Measurements from ENCODE around the gene PHOSPHO2.

The PHOSPHO2 gene, protein sequence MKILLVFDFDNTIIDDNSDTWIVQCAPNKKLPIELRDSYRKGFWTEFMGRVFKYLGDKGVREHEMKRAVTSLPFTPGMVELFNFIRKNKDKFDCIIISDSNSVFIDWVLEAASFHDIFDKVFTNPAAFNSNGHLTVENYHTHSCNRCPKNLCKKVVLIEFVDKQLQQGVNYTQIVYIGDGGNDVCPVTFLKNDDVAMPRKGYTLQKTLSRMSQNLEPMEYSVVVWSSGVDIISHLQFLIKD

DNA sequence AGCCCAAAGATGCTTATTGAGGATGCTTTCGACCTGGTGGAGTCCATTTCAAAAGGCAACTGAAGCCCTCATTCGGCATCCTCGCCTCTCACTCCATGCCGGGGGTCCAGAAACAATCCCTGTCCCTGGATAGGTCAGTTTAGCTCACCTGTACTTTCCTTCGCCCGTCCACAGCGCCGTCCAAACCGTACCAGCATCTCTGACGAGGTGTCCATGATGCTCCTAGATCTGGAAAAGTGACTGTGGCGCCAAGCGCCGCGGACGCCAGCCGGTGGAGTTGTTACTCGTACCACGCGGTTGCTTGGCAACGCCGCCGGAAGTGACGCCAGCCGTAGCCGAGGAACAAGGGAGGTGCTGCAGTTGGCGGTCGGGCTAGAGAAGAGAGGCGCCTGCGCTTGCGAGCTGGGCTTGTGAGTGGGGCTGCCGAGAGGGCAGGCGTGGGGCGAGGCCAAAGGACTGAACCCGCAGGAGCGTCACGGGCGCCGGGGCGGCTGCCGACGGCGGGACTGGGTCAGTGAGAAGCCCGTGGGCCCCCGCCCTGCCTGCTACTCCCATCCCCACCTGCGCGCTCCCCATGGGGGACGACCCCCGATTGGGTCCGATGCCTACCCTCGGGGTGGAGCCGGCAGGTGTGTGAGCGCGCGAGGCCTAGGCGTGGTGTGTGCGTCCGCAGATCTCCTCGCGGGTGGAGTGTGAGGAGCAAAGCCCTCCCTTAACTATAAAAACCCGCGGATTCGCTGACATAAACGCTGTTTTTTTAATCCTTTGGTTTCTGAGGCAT, at the start of gene PHOSPHO2, which contains the start of gene CFAP210:
Gene PHOSPHO2, plus strand, starts transcription at position 357 of the 781 bp plus-strand sequence. CDS start 6,503 bp downstream, outside the sequence.
Gene CFAP210, minus strand, starts transcription at position 293 of the 781 bp plus-strand sequence. Its CDS starts 78 bp downstream, at position 215.
- peak; percentile 92 to 95 for DNase-seq

DNA sequence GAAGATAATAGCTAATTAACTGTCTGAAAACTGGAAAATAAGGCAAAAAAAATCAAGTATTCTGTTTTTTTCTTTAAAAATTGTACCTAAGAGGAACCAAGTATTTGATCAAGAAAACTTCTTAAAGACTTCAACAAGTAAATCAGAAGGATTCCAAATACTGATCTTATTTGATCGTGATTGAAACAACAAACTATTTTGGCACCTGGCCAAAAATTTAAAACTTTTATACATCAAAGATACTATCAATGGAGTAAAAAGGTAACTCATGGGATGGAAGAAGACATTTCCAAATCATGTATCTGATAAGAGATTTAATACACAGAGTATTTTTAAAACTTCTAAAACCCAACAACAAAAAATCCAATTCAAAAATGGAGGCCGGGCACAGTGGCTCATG, 46.8 kb upstream of the PHOSPHO2 start:
- no peak for DNase-seq

DNA sequence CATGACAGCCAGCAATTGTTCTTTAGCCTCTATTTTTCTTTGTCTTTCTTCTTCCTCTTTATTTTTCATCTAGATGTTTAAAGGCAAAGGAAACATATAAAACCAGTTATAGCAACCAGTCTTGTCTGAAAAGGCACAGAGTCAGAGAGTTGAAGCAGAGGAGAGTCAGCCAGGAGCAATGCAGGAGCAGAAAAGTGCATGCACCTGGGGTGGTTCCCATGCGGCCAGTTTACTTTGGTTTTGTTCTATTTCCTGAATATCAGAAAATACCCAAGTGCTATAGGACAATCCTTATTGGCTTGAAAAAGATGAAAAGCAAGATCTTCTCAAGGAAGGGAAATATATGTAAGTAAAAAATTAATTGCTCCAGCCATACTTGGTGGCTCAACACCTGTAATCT, 45.0 kb upstream of the PHOSPHO2 start:
- no peak for DNase-seq

DNA sequence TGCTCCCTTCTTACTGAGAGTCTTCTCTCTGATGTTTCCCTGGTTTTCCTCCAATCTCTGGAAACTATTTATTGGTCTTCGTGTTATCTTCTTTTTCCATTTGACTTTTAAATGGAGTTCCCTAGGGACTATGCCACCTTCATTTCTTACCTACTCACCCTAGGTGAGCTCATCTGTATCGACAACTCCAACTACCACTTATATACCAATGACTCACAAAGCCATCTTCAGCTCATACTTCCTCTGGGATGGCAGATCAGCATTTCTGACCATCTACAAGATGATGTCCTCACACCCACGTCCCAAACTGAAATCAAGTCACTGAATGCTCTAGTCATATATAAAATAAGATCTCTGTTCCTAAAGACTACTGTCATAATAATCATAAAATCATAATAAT, 40.6 kb upstream of the PHOSPHO2 start:
- DNase-seq = no peak

DNA sequence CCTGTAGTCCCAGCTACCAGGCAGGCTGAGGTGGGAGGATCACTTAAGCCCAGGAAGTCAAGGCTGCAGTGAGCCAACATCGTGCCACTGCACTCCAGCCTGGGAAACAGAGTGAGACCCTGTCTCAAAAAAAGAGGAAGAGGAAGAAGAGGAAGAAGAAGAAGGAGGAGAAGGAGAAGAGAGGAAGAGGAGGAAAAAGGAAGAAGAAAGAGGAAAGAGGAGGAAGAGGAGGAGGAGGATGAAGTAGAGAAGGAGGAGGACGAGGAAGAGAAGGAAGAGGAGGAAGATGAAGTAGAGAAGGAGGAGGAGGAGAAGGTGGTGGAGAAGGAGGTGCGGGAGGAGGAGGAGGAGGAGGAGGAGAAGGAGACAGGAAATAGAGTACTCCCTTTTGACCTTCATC, 38.1 kb upstream of the PHOSPHO2 start:
- DNase-seq = no peak

DNA sequence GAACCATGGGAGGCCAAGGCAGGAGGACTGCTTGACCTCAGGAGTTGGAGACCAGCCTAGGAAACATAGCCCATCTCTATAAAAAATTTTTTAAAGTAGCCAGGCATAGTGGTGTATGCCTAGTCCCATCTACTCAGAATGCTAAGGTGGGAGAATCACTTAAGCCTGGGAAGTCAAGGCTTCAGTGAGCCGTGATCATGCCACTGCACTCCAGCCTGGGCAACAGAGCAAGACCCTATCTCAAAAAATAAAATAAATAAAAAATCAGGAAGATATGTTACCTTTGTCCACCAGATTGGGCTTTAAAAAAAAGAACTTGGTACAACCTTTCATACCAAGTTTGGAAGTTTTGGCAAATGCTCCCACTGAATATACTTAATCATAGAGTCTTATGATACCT, 35.4 kb upstream of the PHOSPHO2 start:
- no peak for DNase-seq

DNA sequence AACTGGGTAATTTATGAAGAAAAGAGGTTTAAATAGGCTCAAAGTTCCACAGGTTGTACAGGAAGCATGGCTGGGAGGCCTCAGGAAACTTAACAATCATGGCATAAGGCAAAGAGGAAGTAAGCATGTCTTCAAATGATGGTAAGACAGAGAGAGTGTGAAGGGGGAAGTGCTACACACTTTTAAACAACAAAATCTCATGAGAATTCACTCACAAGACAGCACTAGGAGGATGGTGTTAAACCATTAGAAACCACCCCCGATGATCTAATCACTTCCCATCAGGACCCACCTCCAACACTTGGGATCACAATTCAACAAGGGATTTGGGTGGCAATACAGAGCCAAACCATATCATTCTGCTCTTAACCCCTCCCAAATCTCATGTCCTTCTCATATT, 34.9 kb upstream of the PHOSPHO2 start:
- DNase-seq = peak in 1 of 2 experiments; percentile 42

DNA sequence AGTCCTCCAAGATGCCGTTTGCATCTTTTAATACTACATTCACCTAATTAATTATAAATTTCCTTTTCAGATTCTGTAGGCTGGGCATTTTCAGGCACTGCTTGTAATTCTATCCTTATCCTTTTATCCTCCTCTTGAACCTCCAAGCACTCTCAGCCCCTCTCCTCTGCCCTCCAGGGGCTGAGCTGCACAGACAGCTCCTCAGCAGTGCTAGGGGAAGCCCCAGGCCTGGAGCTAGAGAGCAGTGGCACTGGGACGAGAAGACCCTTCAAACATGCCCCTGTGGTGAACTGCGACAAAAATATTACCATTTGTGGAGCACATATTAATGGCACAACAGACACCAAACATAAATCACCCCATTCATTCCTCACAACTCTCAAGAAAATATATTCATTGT, 33.0 kb upstream of the PHOSPHO2 start:
- DNase-seq = peak; percentile 68 to 92

DNA sequence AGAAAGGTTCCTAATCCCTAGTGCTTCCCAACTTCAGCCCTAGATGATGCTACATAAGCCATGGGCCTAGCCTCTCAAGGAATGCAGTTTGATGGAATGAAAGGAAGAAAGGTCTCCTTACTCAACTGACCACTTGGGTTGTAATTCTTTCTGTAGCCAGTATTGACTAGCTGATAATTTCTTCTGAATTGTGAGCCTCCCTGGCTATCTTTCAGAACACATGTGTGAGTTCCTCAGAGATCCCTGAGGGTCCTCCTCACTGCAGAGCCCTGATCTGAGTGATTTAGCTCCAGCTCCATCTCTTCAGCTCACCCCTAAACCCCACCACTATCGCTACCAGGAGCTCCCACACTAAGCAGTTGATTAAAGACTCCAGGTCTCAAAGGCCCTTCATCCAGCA, 31.5 kb upstream of the PHOSPHO2 start:
- DNase-seq = no peak

DNA sequence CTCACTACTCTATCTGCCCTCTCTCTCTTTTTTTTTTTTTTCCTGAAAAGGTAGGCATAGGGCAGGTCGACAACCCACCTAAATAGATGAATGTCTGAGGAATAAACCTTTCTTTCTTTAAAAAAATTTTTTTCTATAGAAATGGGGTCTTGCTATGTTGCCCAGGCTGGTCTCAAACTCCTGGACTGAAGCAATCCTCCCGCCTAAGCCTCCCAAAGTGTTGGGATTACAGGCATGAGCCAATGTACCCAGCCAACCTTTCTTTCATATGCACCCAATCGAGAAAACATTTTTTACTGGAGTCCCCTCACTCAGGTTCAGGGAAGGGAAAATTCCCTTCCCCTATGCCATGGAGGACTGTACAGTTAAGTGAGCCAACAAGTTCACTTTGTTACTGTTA, 31.0 kb upstream of the PHOSPHO2 start:
- DNase-seq = no peak

DNA sequence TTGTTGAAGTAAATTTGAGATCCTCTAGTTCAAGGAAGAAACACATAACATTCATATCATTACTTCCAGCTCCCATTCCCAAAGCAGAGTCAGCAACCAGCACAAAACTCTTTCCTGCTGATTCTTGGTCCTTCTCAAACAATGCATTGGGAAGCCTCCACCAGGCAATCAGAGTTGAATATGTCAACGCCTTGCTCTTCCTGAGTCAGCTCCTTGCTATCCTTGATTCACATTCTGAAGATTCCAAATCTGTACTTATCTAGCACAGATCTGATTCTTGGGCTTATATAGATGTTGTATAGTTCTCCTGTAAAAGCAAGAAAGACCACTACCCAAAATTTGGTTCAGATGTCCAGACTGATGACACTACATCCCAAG, 29.7 kb upstream of the PHOSPHO2 start:
- DNase-seq = no peak

DNA sequence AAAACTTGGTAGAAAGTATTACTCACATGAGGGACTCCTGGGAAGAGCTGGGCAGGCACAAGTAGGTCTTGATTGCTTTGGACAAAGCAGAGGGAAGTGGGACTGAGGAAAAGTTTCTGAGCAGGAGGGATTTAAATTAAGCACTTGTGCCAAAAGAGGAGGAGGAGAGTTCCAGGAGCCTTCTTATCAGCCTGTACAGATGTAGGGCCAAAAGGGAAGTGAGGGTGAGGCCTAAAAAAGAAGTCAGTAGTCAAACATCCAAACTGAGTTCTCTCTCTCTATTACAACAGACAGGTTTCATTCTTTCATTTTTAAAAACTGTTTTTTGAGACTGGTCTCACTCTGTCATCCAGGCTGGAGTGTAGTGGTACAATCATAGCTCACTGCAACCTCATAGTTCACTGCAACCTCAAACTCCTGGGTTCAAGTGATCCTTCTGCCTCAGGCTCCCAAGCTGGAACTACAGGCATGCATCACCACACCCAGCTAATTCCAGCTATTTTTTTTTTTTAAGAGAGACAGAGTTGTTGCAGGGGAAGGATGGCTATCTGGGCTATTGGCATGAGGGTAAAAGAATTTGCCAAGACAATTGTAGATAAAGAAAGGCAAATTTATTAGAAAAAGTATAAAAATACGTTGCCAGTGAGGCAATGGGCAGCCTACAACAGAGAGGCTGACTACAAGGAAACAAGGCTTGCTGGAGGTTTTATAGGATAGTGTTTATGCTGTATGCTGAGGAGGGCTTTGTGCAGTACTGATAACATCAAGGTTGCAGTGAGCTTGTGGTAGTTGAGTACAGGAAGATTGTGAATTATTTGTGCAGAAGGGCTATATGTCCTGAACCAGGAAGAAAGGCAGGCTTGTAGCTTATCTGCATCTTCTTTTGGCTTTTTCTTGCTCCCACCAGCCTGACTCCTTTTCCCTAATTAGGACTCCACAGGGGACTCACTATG, 29.0 kb upstream of the PHOSPHO2 start:
- no peak for DNase-seq

DNA sequence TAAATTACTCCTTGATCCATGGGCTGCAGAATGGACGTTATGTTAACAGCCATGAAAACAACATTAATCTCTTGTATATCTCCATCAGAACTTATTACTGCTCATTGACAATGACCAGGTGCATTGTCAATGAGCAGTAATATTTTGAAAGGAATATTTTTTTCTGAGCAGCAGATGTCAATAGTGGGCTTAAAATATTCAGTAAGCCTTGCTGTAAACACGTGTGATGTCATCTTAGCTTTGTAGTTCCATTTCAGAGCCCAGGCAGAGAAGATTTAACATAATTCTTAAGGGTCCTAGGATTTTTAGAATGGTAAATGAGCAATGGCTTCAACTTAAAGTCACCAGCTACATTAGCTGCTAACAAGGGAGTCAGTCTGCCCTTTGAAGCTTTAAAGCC, 26.7 kb upstream of the PHOSPHO2 start:
- no peak for DNase-seq

DNA sequence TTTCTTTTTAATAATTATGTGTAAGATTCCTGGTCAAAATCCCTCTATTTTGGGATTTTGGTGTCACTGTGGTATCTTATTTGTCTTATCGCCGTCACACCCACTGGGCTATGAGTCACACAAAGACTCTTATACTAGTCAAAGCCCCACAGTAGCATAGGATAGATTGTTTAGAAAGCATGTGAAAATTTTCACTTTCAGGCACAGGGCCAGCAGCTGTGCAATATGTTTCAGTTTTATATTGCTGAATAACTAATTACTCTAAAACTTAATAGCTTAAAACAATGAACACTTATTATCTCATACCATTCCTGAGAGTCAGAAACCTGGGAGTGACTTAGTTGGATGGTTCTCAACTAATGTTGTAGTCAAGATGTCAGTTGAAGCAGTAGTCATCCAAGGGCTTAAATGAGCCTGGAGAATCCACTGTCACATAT, 24.0 kb upstream of the PHOSPHO2 start:
- no peak for DNase-seq

DNA sequence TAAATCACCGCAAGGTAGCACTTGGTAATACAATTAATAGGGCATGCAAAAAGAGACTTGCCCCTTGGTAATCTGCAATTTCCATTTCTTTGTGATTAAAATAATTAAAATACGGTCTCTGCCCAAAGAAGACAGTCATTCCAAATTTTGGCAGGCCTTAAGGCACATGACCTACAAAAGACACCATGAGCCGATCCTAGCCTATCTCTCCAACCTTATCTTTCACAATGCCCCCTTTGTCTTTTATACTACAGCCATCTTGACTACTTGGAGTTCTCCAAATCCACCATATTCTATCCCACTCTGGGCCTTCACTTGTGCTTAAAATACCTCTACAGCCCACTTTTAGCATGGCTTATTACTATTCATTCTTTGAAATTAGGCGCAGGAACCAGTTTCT, 23.3 kb upstream of the PHOSPHO2 start:
- no peak for DNase-seq

DNA sequence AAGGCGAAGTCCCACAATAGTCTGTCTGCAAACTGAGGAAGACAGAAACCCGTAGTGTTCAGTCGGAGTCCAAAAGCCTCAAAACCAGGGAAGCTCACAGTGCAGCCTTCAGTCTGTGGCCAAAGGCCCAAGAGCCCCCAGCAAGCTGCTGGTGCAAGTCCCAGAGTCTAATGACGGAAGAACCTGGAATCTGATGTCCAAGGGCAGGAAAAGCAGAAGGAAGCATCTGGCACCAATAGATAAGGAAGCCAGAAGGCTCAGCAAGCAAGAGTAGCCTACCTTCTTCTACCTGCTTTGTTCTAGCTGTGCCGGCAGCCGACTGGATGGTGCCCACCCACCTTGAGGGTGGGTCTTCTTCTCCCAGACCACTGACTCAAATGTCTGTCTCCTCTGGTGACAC, 21.9 kb upstream of the PHOSPHO2 start:
- no peak for DNase-seq

DNA sequence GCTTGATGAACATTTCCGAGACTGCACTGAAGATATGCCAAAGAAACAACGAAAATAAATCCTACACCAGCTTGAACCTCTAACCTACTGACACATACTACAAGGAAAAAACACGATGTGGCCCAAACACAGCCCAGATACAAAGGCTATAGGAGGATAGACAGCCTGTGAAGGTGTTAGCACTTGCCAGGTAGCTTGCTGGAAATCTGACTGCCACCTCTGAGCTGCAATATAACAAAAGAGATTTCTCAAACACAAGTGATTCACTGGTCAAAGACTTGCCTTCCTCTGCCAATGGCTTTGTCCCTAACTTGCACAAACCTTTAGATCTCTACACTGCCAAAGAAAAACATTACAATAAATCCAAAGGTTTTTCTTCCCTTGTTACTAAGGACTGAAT, 21.2 kb upstream of the PHOSPHO2 start:
- DNase-seq = no peak

DNA sequence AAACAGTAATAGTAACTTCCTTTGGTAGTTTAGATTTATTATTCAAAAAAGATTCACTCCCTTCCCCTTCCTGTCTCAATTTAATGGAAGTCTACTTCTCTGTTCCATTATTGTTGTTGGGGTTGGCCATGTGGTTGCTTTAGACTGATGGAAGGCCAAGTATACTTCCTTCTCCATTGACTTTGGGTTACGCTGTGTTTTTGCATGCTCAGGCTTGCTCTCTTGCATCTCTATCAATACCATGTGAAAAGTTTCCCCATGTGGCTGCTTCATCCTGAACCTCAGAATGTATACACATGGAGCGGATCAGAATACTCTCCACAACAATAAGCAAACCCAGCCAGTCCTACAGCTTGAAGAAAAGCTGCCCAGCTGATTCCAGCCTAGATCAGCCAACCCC, 20.3 kb upstream of the PHOSPHO2 start:
- DNase-seq = no peak

DNA sequence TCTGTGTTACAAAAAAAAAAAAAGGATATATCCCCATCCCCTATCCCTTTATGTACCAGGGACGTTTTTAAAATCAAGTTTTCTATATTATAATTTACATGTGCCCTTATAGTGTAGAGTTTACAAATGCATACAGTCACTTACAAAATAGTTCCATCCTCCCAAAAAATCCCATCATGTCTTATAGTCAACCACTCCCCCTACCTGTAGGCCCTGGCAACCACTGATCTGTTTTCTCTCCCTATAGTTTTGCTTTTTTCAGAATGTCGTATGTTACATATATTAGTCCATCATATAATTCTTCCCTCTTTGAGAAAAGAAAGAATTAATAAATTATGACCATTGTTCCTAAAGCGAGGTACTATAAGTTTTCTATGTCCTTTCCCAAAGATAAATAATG, 17.9 kb upstream of the PHOSPHO2 start:
- peak in 1 of 2 experiments; percentile 22 for DNase-seq

DNA sequence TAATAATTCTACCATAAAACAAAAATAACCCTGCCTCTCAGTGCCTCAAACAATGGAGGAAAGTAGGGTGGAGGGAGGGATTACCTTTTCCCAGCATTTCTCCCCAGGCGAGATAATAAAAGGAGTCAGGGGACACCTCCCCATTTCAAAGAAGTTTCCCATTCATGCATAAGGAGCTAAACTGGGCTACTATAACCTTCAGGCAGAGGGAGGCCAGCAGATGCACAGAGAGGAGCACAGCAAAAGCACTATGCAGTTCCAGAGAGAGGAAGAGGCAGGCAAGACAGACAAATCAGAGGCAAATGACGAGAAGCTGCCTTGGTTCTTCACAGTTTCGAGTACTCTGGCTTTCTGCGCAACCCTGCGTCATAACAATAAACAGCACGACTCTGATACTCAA, 17.4 kb upstream of the PHOSPHO2 start:
- no peak for DNase-seq

DNA sequence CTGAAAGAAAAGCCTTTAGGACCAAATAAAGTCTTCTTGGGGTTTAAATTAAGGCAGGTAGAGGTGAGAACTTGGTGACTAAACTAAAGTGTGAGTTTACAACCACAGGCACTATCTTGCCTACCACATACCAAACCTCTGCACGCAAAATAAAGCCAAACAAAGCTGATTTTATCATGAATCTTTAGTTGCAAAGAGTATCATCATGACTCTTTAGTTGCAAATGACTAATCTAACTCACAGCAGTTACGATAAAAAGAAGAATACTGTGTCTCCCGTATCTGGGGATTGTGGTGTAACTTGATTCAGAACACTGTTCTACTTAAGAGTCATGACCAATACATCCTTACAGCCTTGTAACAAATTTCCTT, 11.2 kb upstream of the PHOSPHO2 start:
- DNase-seq = no peak

DNA sequence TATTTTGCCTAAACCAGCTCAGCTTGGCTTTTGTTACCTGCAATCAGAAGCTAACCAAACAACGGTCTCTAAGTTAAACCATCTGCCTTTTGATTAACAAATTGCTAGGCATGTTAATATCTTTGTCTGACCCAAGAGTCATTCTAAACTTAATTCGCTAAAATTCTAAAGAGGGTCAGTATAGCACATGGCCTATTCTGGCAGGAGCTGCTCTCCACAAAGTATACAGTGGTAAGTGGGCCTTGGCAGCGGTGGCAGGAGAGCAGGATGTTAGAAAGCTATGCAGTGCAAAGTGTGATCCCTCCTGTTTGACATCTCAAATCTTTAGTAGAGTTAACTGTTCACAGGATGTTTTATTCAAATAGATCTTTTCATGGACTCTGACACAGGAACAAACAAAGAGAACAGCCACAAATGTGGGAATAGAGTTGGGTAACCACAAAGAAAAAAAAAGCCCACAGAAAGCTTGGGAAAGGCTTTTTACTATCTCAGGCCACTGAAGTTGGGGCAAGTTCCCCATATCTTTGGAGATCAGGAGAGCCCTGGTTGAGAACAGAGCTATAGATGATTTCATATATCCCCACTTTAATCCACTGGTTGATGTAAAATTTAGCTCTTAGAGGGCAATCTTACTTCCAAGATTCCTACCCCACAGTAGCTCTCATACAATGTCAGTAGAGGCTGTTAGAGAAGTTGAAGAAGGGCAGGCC, 10.7 kb upstream of the PHOSPHO2 start:
- DNase-seq = no peak

DNA sequence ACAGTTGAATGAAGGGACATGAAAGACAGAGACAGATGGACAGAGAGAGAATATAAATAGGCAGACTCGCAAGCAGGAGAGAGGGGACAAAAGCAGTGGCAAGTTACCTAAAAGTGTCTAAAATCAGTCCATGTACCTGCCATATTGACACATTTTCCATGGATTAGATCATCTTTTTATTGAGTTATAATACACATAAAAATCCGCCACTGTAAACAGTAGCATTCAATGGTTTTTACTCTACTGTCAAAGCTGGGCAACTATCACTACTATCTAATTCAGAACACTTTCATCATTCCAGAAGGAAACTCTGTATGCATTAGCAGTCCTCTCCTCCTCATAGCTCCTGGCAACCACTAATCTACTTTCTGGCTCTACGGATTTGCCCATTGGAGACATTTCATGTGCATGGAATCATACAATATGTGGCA, 10.1 kb upstream of the PHOSPHO2 start:
- no peak for DNase-seq
